GM19240 (cell line): ENCODE results near the gene MAP3K2.

Source experiments
- DNase-seq: peaks from one replicate; pipeline ENCODE4 v3.0.0; 2011; ENCODE audit warnings: low spot score; ENCODE audit not compliant: insufficient read length

Gene MAP3K2

GRCh38 chr2:127387655-127388422 lies at the start of gene MAP3K2:
MAP3K2 (minus strand) TSS chr2:127387975; CDS start chr2:127343129, 44,846 bp downstream.
- DNase-seq, result peak; percentile 84

DNA sequence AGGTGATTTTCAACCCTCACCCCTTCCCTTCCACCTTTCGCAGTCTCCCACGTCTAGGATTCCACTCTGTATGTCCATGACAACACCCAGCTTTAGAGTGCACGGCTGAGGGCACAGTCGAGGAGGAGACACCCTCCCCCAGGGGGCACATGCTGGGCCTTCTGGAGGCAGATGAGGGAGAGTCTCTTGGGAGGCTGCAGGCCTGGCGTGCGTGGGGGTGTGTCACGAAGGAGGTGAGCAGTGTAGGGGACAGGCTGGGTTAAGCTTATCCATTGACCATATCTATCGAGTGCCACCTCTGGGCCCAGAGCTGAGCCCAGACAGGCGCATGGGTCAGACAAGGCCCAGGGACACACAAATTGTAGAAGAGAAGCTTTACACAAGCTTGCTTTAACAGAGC lies 49.3 kb upstream of the MAP3K2 start:
- no peak for DNase-seq

DNA sequence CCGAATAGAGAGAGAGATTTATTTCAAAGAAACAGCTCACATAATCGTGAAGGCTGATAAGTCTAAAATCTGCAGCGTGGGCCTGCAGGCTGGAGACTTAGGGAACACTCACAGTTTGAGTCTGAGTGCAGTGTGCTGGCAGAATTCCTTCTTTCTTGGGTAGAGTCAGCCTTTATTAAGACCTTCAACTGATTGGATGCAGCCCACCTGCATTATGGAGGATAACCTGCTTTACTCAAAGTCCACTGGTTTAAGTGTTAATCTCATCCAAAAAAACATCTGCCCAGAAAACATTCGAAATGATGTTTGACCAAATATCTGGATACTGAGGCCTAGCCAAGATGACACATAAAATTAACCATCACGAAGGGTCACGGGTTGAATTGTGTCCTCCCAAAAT lies 46.7 kb upstream of the MAP3K2 start:
- no peak for DNase-seq

GRCh38 chr2:127431408-127432023 lies 43.7 kb upstream of the MAP3K2 start:
- DNase-seq, result no peak

DNA sequence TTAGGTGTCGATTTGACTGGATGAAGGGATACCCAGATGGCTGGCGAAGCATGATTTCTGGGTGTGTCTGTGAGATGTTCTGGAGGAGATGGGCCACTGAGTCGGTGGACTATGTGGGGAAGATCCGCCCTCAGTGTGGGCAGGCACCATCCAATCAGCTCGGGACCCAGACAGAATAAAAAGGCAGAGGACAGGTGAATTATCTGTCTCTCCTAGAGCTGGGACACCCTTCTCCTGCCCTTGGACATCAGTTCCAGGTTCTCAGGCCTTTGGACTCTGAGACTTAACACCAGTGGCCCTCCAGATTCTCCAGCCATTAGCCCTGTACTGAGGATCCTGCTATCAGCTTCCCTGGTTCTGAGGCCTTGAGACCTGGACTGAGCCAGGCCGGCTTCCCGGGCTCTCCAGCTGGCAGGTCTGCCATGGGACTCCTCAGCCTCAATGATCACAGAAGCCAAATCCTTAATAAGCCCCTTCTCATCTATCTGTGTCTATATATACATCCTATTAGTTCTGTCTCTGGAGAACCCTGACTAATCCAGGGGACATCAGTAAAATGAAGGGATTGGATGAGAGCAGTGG lies 42.2 kb upstream of the MAP3K2 start:
- DNase-seq, result no peak

DNA sequence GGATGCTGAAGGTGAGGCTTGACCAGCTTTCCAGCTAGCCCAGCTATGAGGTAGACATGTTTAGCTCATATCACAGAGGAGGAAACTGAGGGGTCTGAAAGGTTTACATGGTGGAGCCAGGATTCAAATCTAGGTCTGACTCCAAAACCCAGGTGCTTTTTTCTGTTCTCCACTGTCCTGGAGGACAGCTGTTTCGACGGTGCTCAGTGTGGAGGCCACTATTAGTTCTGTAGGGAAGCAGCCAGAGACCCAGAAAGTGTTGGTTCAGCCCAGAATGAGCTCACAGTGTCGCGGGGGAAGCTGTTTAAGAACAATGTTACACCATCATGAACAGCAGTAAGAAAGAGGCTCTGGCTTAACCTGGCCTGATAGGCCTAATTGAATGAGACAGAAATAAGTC lies 41.5 kb upstream of the MAP3K2 start:
- DNase-seq, result no peak

GRCh38 chr2:127428815-127429109 lies 41.0 kb upstream of the MAP3K2 start:
- no peak for DNase-seq

DNA sequence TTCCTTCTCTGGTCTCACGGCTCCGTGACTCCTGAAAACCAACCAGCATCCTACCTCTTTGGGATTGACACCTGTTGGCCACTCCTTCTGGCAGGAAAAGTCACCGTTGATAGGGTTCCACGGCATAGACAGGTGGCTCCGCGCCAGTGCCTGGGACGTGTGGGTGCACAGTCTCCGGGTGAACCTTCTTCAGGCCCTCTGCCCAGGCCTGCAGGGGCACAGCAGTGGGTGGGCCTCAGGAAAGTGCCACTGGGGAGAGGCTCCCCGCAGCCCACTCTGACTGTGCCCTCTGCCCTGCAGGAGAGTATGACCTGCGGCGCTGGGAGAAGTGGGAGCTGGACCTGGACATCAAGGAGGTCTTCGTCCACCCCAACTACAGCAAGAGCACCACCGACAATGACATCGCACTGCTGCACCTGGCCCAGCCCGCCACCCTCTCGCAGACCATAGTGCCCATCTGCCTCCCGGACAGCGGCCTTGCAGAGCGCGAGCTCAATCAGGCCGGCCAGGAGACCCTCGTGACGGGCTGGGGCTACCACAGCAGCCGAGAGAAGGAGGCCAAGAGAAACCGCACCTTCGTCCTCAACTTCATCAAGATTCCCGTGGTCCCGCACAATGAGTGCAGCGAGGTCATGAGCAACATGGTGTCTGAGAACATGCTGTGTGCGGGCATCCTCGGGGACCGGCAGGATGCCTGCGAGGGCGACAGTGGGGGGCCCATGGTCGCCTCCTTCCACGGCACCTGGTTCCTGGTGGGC lies 40.5 kb upstream of the MAP3K2 start:
- no peak for DNase-seq

DNA sequence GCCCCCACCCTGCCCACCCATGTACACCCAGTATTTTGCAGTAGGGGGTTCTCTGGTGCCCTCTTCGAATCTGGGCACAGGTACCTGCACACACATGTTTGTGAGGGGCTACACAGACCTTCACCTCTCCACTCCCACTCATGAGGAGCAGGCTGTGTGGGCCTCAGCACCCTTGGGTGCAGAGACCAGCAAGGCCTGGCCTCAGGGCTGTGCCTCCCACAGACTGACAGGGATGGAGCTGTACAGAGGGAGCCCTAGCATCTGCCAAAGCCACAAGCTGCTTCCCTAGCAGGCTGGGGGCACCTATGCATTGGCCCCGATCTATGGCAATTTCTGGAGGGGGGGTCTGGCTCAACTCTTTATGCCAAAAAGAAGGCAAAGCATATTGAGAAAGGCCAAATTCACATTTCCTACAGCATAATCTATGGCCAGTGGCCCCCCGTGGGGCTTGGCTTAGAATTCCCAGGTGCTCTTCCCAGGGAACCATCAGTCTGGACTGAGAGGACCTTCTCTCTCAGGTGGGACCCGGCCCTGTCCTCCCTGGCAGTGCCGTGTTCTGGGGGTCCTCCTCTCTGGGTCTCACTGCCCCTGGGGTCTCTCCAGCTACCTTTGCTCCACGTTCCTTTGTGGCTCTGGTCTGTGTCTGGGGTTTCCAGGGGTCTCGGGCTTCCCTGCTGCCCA lies 39.7 kb upstream of the MAP3K2 start:
- no peak for DNase-seq

DNA sequence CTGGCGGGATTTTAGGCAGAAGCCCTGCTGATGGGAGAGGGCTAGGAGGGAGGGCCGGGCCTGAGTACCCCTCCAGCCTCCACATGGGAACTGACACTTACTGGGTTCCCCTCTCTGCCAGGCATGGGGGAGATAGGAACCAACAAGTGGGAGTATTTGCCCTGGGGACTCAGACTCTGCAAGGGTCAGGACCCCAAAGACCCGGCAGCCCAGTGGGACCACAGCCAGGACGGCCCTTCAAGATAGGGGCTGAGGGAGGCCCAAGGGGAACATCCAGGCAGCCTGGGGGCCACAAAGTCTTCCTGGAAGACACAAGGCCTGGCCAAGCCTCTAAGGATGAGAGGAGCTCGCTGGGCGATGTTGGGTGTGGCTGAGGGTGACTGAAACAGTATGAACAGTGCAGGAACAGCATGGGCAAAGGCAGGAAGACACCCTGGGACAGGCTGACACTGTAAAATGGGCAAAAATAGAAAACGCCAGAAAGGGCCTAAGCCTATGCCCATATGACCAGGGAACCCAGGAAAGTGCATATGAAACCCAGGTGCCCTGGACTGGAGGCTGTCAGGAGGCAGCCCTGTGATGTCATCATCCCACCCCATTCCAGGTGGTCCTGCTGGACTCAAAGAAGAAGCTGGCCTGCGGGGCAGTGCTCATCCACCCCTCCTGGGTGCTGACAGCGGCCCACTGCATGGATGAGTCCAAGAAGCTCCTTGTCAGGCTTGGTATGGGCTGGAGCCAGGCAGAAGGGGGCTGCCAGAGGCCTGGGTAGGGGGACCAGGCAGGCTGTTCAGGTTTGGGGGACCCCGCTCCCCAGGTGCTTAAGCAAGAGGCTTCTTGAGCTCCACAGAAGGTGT lies 39.0 kb upstream of the MAP3K2 start:
- DNase-seq, result no peak

GRCh38 chr2:127425540-127426490 lies 38.0 kb upstream of the MAP3K2 start:
- no peak for DNase-seq

GRCh38 chr2:127424598-127425520 lies 37.1 kb upstream of the MAP3K2 start:
- DNase-seq, result no peak

DNA sequence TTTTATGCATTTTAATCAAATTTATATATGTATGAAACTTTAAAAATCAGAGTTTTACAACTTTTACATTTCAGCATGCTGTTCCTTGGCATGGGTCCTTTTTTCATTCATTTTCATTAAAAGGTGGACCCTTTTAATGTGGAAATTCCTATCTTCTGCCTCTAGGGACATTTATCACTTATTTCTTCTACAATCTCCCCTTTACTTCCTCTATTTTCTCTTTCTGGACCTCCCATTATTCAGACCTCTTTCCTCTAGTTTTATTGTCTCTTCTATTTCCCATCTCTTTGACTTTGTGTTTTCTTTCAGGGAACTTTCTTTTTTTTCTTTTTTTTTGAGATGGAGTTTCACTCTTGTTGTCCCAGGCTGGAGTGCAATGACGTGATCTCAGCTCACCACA lies 36.1 kb upstream of the MAP3K2 start:
- DNase-seq, result no peak

GRCh38 chr2:127423478-127423843 lies 35.7 kb upstream of the MAP3K2 start:
- DNase-seq, result no peak

- DNase-seq, result no peak
Observed at GRCh38 chr2:127422559-127423477, 35.0 kb upstream of the MAP3K2 start.

DNA sequence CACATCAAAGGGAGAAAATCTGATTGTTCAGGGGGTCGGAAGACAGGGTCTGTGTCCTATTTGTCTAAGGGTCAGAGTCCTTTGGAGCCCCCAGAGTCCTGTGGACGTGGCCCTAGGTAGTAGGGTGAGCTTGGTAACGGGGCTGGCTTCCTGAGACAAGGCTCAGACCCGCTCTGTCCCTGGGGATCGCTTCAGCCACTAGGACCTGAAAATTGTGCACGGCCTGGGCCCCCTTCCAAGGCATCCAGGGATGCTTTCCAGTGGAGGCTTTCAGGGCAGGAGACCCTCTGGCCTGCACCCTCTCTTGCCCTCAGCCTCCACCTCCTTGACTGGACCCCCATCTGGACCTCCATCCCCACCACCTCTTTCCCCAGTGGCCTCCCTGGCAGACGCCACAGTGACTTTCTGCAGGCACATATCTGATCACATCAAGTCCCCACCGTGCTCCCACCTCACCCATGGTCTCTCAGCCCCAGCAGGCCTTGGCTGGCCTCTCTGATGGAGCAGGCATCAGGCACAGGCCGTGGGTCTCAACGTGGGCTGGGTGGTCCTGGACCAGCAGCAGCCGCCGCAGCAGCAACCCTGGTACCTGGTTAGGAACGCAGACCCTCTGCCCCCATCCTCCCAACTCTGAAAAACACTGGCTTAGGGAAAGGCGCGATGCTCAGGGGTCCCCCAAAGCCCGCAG lies 34.2 kb upstream of the MAP3K2 start:
- no peak for DNase-seq
